Loucy (cell line): ENCODE results near the gene TCP1.

Experiments
- CTCF ChIP-seq: fragments of 200-600 bp; sonication (generic); conservative IDR thresholded peaks from 2 replicates; pipeline ENCODE4 v1.5.1; 2014; ENCODE audit warnings: mild to moderate bottlenecking, antibody characterized with exemption, low read length
- EZH2phosphoT487 ChIP-seq: fragments of 200-600 bp; IDR thresholded peaks from 2 replicates; pipeline ENCODE4 v1.6.1; 2018; ENCODE audit warnings: antibody characterized with exemption, mild to moderate bottlenecking, moderate library complexity, borderline replicate concordance

- TF ChIP-seq EZH2phosphoT487 (no peak), CTCF (no peak)
Observed at GRCh38 chr6:159804504-159804903, 15.1 kb upstream of the TCP1 start.
